DMS53 treated with DMSO at 0.1 percent for 48 hours (cell line): ENCODE measurements around the gene DUSP10.

Experiments
- DNase-seq: peaks from one replicate; lab custom pipeline; 2025; ENCODE audit not compliant: unreplicated experiment; lab: John Stamatoyannopoulos, UW

DUSP10 gene

GRCh38 chr1:221741703-221742554, at the start of gene DUSP10:
Gene DUSP10, minus strand, starts transcription at chr1:221742089. Its CDS starts 2,345 bp downstream, at chr1:221739744.
- DNase-seq: peak; percentile 100

- DNase-seq: no peak
These were observed 46.6 kb upstream of the DUSP10 start for GRCh38 chr1:221788466-221788865.

- DNase-seq: no peak
These were observed 44.8 kb upstream of the DUSP10 start for GRCh38 chr1:221786647-221787046.

GRCh38 chr1:221783936-221784335, 42.0 kb upstream of the DUSP10 start:
- no peak for DNase-seq

- no peak for DNase-seq
These were observed 41.5 kb upstream of the DUSP10 start for GRCh38 chr1:221783437-221783836.

GRCh38 chr1:221782970-221783369, 41.1 kb upstream of the DUSP10 start:
- no peak for DNase-seq

GRCh38 chr1:221782477-221782876, 40.6 kb upstream of the DUSP10 start:
- DNase-seq: no peak

GRCh38 chr1:221781102-221781755, 39.3 kb upstream of the DUSP10 start:
- DNase-seq: no peak

- no peak for DNase-seq
These were observed 38.3 kb upstream of the DUSP10 start for GRCh38 chr1:221780175-221780574.

- no peak for DNase-seq
These were observed 37.9 kb upstream of the DUSP10 start for GRCh38 chr1:221779771-221780170.

- DNase-seq: no peak
These were observed 36.8 kb upstream of the DUSP10 start for GRCh38 chr1:221778535-221779142.

- no peak for DNase-seq
These were observed 36.2 kb upstream of the DUSP10 start for GRCh38 chr1:221778125-221778524.

- no peak for DNase-seq
These were observed 35.7 kb upstream of the DUSP10 start for GRCh38 chr1:221777431-221778072.

- DNase-seq: no peak
These were observed 34.8 kb upstream of the DUSP10 start for GRCh38 chr1:221776495-221777301.

GRCh38 chr1:221775206-221775605, 33.3 kb upstream of the DUSP10 start:
- DNase-seq: no peak

GRCh38 chr1:221774054-221774842, 32.4 kb upstream of the DUSP10 start:
- peak; percentile 88 for DNase-seq

- DNase-seq: no peak
These were observed 31.5 kb upstream of the DUSP10 start for GRCh38 chr1:221773383-221773782.

GRCh38 chr1:221772117-221772516, 30.2 kb upstream of the DUSP10 start:
- no peak for DNase-seq

GRCh38 chr1:221768444-221769066, 26.7 kb upstream of the DUSP10 start:
- DNase-seq: no peak
